Measurements from ENCODE around the gene INTS12. TPM values are rescaled to one million over a fixed set of nuclear protein-coding genes. Genes with fewer than 3 reads are reported as not detected.
"Not testable (repeated sequence)": the region's sequence is repeated elsewhere in the genome, so short reads cannot be mapped to it uniquely, and the experiment has no call there.

The INTS12 gene
- total RNA-seq, 1 donor from 2014 or later: 19.8 TPM

DNA sequence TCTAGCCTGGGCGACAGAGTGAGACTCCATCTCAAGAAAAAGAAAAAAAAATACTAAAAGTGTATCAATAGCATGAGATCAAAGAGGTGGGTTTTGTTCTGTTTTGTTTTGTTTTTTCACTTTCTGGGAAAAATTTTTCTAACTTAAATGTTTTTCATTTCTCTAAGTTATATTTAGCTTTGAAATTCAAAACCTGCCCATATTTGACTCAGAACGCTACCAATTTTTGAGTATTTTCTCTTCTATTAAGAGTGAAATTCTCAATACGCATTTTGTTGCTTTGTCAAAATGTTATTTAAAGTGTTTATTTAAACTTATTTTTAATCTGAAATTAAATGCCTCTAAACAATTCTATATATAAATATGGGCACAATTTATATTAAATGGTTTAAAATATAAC is 39.7 kb upstream of the INTS12 start:
- peaks cover 8% of the 10 kb centered on the region for H3K4me1 Mint-ChIP-seq (ENCODE audit: low read depth)
- peaks cover 3% of the 10 kb centered on the region for H3K9me3 Mint-ChIP-seq (ENCODE audit: low read depth)
- H3K4me3 Mint-ChIP-seq (ENCODE audit: unreplicated experiment): no peak overlapping the region
- H3K27me3 Mint-ChIP-seq (ENCODE audit: low read depth): no peaks in the 10 kb centered on the region
- H3K27ac Mint-ChIP-seq (ENCODE audit: unreplicated experiment): no peak overlapping the region
- DNase-seq (ENCODE audit: low spot score): no peak
- peaks cover 1% of the 10 kb centered on the region for H3K36me3 Mint-ChIP-seq (ENCODE audit: low read depth)
- TF ChIP-seq, protein P1, sequence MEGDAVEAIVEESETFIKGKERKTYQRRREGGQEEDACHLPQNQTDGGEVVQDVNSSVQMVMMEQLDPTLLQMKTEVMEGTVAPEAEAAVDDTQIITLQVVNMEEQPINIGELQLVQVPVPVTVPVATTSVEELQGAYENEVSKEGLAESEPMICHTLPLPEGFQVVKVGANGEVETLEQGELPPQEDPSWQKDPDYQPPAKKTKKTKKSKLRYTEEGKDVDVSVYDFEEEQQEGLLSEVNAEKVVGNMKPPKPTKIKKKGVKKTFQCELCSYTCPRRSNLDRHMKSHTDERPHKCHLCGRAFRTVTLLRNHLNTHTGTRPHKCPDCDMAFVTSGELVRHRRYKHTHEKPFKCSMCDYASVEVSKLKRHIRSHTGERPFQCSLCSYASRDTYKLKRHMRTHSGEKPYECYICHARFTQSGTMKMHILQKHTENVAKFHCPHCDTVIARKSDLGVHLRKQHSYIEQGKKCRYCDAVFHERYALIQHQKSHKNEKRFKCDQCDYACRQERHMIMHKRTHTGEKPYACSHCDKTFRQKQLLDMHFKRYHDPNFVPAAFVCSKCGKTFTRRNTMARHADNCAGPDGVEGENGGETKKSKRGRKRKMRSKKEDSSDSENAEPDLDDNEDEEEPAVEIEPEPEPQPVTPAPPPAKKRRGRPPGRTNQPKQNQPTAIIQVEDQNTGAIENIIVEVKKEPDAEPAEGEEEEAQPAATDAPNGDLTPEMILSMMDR (IDR thresholded peaks at IDR 0.05): no peak

DNA sequence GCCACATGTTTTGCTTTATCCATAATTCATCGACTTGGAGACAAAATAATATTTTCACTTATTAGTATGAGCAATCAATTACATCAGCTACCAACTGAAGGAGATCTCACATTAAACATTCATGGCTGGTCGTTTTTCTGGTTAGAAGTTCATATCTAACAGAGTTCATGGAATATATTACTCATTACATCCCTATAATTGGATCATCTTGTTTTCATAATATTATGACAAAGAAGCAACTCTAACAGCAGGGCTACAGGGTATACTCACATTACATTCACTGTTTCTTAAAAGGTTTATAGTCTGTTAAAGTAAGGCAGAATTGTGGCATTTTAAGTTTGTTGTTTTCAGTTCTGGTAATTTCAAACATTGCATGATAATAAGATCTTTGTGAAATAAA is 33.1 kb upstream of the INTS12 start:
- H3K4me1 Mint-ChIP-seq (ENCODE audit: low read depth): peaks cover 11% of the 10 kb centered on the region
- H3K36me3 Mint-ChIP-seq (ENCODE audit: low read depth): peaks cover 20% of the 10 kb centered on the region
- no peaks in the 10 kb centered on the region for H3K27me3 Mint-ChIP-seq (ENCODE audit: low read depth)
- TF ChIP-seq, protein P1 (IDR thresholded peaks at IDR 0.05): no peak
- H3K27ac Mint-ChIP-seq (ENCODE audit: unreplicated experiment): peak overlapping the region; percentile 85
- no peak for DNase-seq (ENCODE audit: low spot score)
- H3K4me3 Mint-ChIP-seq (ENCODE audit: unreplicated experiment): no peak overlapping the region
- H3K9me3 Mint-ChIP-seq (ENCODE audit: low read depth): peaks cover 22% of the 10 kb centered on the region

DNA sequence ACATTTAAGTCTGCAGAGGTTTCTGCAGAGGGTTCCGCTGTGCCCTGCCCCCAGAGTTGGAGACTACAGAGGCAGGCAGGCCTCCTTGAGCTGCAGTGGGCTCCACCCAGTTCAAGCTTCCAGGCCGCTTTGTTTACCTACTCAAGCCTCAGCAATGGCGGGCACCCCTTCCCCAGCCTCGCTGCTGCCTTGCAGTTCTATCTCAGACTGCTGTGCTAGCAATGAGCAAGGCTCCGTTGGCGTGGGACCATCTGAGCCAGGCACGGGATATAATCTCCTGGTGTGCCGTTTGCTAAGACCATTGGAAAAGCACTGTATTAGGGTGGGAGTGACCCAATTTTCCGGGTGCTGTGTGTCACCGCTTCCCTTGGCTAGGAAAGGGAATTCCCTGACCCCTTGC is 26.7 kb upstream of the INTS12 start:
- H3K27ac Mint-ChIP-seq (ENCODE audit: unreplicated experiment); H3K4me3 Mint-ChIP-seq (ENCODE audit: unreplicated experiment); H3K4me1 Mint-ChIP-seq (ENCODE audit: low read depth); H3K27me3 Mint-ChIP-seq (ENCODE audit: low read depth): not testable (repeated sequence)
- Mint-ChIP-seq H3K36me3 (ENCODE audit: low read depth) (peaks cover 59% of the 10 kb centered on the region), H3K9me3 (ENCODE audit: low read depth) (peaks cover 55% of the 10 kb centered on the region)
- peak; percentile 48 for DNase-seq (ENCODE audit: low spot score)

DNA sequence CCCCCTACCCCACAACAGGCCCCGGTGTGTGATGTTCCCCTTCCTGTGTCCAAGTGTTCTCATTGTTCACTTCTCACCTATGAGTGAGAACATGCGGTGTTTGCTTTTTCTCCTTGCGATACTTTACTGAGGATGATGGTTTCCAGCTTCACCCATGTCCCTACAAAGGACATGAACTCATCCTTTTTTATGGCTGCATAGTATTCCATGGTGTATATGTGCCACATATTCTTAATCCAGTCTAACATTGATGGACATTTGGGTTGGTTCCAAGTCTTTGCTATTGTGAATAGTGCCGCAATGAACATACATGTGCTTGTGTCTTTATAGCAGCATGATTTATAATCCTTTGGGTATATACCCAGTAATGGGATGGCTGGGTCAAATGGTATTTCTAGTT is 21.4 kb upstream of the INTS12 start:
- H3K9me3 Mint-ChIP-seq (ENCODE audit: low read depth): peaks cover 33% of the 10 kb centered on the region

DNA sequence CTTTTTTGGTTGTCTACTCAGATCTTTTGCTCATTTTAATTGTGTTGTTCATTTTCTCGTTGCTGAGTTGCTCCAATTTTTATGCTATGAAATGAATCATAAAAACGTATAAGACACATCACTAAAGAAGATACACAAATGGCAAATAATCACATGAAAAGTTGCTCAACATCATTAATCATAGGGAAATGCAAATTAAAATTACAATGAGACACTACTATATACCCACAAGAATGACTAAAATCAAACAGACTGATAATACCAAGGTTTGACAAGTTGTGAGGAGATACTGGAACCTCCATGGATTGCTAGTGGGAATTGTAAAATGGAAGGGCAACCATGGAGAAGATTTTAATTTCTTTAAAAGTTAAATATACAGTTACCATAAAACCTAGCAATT is 17.1 kb upstream of the INTS12 start:
- Mint-ChIP-seq H3K4me1 (ENCODE audit: low read depth) (no peaks in the 10 kb centered on the region), H3K9me3 (ENCODE audit: low read depth) (peaks cover 9% of the 10 kb centered on the region), H3K27me3 (ENCODE audit: low read depth) (no peaks in the 10 kb centered on the region), H3K4me3 (ENCODE audit: unreplicated experiment) (no peak overlapping the region), H3K27ac (ENCODE audit: unreplicated experiment) (no peak overlapping the region), H3K36me3 (ENCODE audit: low read depth) (peaks cover 13% of the 10 kb centered on the region)
- TF ChIP-seq, protein P1 (IDR thresholded peaks at IDR 0.05): no peak
- no peak for DNase-seq (ENCODE audit: low spot score)

More for the DNA sequence above, 21.4 kb upstream of the INTS12 start:
- not testable (repeated sequence) for H3K4me1 Mint-ChIP-seq (ENCODE audit: low read depth); H3K27ac Mint-ChIP-seq (ENCODE audit: unreplicated experiment); H3K4me3 Mint-ChIP-seq (ENCODE audit: unreplicated experiment); H3K27me3 Mint-ChIP-seq (ENCODE audit: low read depth); DNase-seq (ENCODE audit: low spot score)
- H3K36me3 Mint-ChIP-seq (ENCODE audit: low read depth): peaks cover 42% of the 10 kb centered on the region

DNA sequence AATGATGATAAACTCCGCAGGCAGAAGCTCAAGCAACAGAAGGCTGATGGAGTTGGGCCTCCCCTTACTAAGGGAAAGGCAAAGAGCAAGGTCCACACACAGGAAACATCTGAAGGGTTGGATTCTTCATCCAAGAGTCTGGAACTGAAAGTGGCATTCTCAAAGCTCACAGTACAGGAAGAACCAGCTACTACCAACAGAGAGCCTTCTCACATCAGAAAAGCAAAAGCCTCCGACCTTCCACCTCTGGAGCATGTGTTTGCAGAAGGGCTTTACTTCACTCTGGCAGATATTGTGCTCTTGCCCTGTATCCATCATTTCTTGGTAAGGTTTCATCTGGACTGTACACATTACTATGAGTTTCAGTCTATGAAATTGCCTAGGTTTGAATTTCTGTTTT is 10.7 kb upstream of the INTS12 start:
- Mint-ChIP-seq H3K4me3 (ENCODE audit: unreplicated experiment) (no peak overlapping the region), H3K36me3 (ENCODE audit: low read depth) (peaks cover 4% of the 10 kb centered on the region)

More for the DNA sequence above, 10.7 kb upstream of the INTS12 start:
- Mint-ChIP-seq H3K4me1 (ENCODE audit: low read depth) (peaks cover 5% of the 10 kb centered on the region), H3K9me3 (ENCODE audit: low read depth) (no peaks in the 10 kb centered on the region), H3K27me3 (ENCODE audit: low read depth) (no peaks in the 10 kb centered on the region), H3K27ac (ENCODE audit: unreplicated experiment) (no peak overlapping the region)
- TF ChIP-seq, protein P1 (IDR thresholded peaks at IDR 0.05): no peak
- no peak for DNase-seq (ENCODE audit: low spot score)
